ENCODE measurements around the gene UBXN6. TPM values are rescaled to one million over a fixed set of nuclear protein-coding genes. Genes with fewer than 3 reads are reported as not detected.

Gene UBXN6
- total and polyA plus RNA-seq, 7 donors = 110 to 274 (median 134) TPM

GRCh38 chr19:4505570-4506448 is 48.2 kb upstream of the UBXN6 start:
- ATAC-seq = no peak
- H3K27ac ChIP-seq = peak overlapping the region; percentile 7
- no peak for DNase-seq
- 86 to 94% (median 90%) methylated on average over 31 to 34 of the region's 34 CpGs for WGBS, 3 donors
- no peaks in the 10 kb centered on the region for H3K9me3 ChIP-seq
- no peaks in the 10 kb centered on the region for H3K27me3 ChIP-seq (ENCODE audit: insufficient read depth in 3 of 3, low read length in 2 of 3)
- H3K36me3 ChIP-seq (ENCODE audit: insufficient read depth in 1 of 2, low read depth in 1 of 2) = peaks cover 0 to 77% of the 10 kb centered on the region in 2 donors
- TF ChIP-seq CTCF (IDR thresholded peaks at IDR 0.05) = no peak
- no peak overlapping the region for H3K4me3 ChIP-seq
- intact Hi-C loops (cut with DNase I) = no loop called here
- peaks cover 21% of the 10 kb centered on the region for H3K4me1 ChIP-seq

- H3K27ac ChIP-seq = peak overlapping the region; percentile 41
- peaks cover 0 to 83% of the 10 kb centered on the region in 2 donors for H3K36me3 ChIP-seq (ENCODE audit: insufficient read depth in 1 of 2, low read depth in 1 of 2)
- intact Hi-C loops (cut with DNase I) = no loop called here
- H3K27me3 ChIP-seq (ENCODE audit: insufficient read depth in 3 of 3, low read length in 2 of 3) = no peaks in the 10 kb centered on the region
- H3K4me1 ChIP-seq = peaks cover 21% of the 10 kb centered on the region
- no peak for TF ChIP-seq CTCF (IDR thresholded peaks at IDR 0.05)
- no peak overlapping the region for H3K4me3 ChIP-seq
- WGBS, 3 donors = 50 to 75% (median 57%) methylated on average over 15 of the region's 15 CpGs
- no peaks in the 10 kb centered on the region for H3K9me3 ChIP-seq
- ATAC-seq (no peak), DNase-seq (no peak)
Observed at GRCh38 chr19:4504891-4505569, 47.4 kb upstream of the UBXN6 start.

- TF ChIP-seq CTCF (IDR thresholded peaks at IDR 0.05) = no peak
- Histone ChIP-seq H3K4me3 (no peak overlapping the region), H3K9me3 (no peaks in the 10 kb centered on the region), H3K36me3 (ENCODE audit: insufficient read depth in 1 of 2, low read depth in 1 of 2) (peaks cover 0 to 90% of the 10 kb centered on the region in 2 donors), H3K4me1 (peaks cover 18% of the 10 kb centered on the region), H3K27ac (peak overlapping the region; percentile 41), H3K27me3 (ENCODE audit: insufficient read depth in 3 of 3, low read length in 2 of 3) (no peaks in the 10 kb centered on the region)
- WGBS, 3 donors = 33 to 48% (median 36%) methylated on average over 9 to 23 of the region's 23 CpGs
- ATAC-seq (peak in 2 of 4 donors; percentile 16 to 69), DNase-seq (peak in 1 of 2 donors; percentile 66)
- intact Hi-C loops (cut with DNase I) = no loop called here
Observed at GRCh38 chr19:4504297-4504701, 46.7 kb upstream of the UBXN6 start.

- peaks cover 0 to 94% of the 10 kb centered on the region in 2 donors for H3K36me3 ChIP-seq (ENCODE audit: insufficient read depth in 1 of 2, low read depth in 1 of 2)
- no peak for TF ChIP-seq CTCF (IDR thresholded peaks at IDR 0.05)
- no peaks in the 10 kb centered on the region for H3K9me3 ChIP-seq
- DNase-seq (no peak), ATAC-seq (no peak)
- no peak overlapping the region for H3K4me3 ChIP-seq
- peaks cover 16% of the 10 kb centered on the region for H3K4me1 ChIP-seq
- no peaks in the 10 kb centered on the region for H3K27me3 ChIP-seq (ENCODE audit: insufficient read depth in 3 of 3, low read length in 2 of 3)
- WGBS, 3 donors = 52 to 78% (median 59%) methylated on average over 10 of the region's 10 CpGs
- H3K27ac ChIP-seq = no peak overlapping the region
- intact Hi-C loops (cut with DNase I) = no loop called here
Observed at GRCh38 chr19:4503825-4504170, 46.2 kb upstream of the UBXN6 start.

Data from psoas muscle (tissue), 8 donors.